NOMO-1 (cell line): Measurements from ENCODE around the gene CCDC127.
"Not testable (repeated sequence)": the region's sequence is repeated elsewhere in the genome, so short reads cannot be mapped to it uniquely, and the experiment has no call there.

Experiments used
- DNase-seq, 2 experiments: peaks; one replicate each; lab custom pipeline; 2025; ENCODE audit not compliant: unreplicated experiment in 2 of 2; lab: John Stamatoyannopoulos, UW

Gene CCDC127

DNA sequence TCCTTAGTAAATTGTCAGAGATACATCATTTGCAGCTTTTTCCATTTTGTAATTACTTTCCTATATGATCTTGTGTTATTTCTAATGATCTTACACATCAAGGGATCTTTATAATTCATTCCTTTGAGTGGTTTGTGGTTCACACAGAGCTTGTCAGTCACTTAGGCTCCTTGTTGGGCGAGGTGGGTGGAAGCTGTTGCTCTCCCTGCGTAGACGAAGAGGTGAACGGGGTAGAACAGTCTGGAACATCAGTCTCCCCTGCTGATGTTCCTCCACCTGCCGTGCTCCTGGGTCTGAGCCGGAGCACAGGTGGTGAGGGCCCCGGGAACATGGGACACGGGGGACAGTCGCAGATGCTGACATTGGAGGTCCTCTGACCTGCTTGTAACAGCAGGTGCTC, 17.6 kb upstream of the CCDC127 start:
- not testable (repeated sequence) for DNase-seq

DNA sequence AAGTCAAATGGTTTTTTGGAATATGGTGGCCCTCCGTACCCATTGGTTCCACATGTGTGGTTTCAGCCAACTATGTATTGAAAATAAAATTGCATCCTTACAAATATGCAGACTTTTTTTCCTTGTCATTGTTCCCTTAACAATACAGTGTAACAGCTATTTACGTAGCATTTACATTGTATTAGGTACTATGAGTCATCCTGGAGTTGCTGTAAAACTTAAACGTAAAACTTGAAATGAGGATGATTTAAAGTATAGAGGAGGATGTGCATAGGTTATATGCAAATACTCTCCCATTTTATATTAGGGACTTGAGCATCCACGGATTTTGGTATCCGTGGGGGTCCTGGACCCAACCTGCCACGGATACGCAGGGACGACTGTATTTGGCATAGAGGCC, 16.5 kb upstream of the CCDC127 start:
- no peak for DNase-seq

DNA sequence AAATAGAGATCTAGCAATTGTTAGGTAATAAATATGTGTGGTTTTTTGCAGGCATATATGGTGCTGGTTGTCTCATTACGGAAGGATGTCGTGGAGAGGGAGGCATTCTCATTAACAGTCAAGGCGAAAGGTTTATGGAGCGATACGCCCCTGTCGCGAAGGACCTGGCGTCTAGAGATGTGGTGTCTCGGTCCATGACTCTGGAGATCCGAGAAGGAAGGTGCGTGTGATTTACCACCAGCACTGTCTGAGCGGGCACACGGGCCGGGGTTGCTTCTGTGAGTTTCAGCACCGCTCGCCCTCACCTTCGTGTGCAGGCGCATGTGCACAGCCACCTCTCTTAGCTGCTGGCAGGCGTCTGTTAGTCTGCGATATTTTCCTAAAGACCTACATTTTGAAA, 15.5 kb upstream of the CCDC127 start:
- DNase-seq: not testable (repeated sequence)

DNA sequence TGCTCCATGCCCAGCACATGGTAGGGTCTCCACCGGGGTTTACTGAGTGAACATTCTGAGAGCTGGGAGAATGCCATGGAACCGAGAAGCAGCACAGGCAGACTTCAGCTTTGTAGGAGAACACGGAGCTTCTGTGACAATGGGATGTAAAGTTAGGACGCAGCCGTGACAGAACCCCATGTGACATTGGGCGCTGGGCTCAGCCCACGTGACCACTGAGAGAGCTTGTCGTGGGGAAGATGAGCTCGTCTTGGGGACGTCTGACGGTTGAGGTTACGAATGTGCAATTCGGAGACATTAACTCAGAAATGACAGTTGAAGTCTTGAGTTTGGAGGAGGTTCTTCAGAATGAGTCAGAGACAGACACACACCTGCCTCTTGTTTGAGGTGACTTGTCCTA, 13.7 kb upstream of the CCDC127 start:
- no peak for DNase-seq

DNA sequence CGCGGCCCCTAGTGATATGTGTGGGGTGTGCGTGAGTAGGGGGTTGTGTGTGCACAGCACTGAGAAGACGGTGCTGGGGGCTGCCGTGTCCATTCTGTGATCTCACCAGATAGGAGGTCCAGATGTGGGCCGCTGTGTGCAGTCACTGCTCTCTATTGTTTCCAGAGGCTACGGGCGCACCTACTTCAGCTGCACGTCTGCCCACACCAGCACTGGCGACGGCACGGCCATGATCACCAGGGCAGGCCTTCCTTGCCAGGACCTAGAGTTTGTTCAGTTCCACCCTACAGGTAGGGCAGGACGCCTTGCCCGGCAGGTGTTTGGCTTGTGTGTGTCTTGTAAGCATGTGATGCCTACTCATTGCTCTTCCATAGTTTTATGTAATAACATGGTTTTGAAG, 12.8 kb upstream of the CCDC127 start:
- DNase-seq: no peak

DNA sequence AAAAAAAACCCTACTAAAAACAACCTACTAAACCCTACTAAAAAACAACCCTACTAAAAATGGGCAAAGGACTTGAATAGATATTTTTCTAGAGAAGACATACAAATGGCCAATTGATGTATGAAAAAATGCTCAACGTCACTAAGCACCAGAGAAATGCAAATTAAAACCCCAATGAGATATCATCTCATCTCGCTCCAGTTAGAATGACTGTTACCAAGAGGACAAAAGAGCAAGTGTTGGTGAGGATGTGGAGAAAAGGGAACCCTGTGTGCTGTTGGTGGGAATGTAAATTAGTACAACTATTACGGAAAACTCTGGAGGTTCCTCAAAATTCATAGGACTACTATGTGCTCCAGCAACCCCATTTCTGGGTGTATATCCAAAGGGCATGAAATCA, 10.9 kb upstream of the CCDC127 start:
- DNase-seq: no peak

DNA sequence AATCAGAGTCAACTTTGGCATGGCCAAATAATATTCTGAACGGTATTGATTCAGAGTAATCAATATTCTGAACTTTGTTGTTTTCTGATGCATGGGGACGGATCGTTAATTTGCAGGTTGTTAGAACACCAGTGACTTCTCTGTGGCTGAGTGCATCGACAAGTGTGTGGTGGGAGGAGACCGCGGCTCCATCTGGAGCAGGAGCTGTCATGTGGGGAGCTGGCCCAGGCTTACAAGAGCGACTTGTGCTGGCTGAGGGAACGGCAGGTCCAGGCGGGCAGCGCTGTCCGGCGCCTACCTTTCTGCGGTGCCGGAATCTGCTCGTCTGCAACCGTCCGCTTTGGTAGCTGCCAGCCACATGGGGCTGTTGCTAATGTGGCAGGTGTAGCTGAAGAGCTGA, 9.4 kb upstream of the CCDC127 start:
- not testable (repeated sequence) for DNase-seq

DNA sequence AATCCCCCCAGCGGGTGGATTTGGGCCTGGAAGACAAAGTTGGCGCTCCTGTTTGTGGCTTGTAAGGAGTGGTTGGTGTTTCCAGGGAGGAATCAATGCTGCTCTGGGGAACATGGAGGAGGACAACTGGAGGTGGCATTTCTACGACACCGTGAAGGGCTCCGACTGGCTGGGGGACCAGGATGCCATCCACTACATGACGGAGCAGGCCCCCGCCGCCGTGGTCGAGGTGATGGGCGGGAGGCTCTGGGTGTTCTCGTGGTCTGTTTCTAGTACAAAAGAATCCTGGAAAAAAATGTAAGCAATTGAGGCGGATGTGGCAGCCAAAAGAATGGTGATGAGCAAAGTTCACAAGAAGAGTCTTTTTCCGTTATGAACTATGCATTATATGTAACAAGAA, 7.4 kb upstream of the CCDC127 start:
- no peak for DNase-seq

DNA sequence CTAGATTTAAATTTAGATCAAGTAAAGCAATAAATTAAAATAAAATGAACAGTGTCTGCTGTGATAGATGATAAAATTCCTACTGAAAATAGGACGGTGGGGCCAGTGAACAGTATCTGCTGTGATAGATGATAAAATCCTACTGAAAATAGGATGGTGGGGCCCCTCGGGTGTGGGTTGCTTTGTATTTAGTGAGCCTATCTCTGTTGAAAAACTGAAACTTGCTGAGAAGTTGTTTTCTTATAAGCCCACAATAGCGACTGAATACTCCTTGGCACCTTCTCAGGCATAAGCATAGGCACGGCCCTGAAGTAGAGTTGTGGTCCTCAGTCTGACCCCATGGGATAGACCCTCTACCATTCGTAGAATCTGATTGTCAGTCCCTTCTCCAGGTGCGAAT, 5.8 kb upstream of the CCDC127 start:
- no peak for DNase-seq

DNA sequence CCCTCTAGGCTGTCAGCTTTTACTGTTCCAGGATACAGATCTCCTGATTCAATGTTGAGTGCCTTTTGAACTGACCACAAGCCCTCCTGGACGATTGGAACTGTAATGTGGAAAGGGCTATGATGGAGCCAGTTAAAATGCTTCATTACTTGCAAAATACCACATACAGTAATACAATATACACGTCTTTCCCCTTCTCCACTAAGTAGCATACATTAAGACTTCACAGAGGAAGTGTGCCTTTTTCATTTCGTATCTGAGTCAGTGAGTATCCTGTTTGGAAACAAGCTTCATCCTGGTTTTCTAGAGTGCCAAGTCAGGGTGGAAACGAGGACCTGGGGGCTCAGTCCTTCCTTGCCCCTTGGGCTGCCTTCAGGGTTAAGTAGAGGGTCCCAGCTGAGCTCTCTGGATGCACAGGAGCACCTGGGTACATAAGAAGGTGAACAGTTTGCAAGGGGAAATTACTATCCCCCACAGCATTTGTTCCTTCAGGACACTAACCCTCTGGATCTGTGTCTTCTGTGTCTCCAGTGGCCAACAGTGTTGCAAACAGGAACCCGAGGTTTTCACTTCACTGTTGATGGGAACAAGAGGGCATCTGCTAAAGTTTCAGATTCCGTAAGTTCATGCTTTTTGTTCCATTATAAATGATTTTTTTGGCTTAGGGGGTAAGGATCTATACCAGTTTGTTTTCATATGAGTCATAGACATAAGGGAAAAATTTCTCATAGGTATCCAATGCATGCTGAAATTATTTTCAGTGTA, 5.2 kb upstream of the CCDC127 start:
- DNase-seq: not testable (repeated sequence)

DNA sequence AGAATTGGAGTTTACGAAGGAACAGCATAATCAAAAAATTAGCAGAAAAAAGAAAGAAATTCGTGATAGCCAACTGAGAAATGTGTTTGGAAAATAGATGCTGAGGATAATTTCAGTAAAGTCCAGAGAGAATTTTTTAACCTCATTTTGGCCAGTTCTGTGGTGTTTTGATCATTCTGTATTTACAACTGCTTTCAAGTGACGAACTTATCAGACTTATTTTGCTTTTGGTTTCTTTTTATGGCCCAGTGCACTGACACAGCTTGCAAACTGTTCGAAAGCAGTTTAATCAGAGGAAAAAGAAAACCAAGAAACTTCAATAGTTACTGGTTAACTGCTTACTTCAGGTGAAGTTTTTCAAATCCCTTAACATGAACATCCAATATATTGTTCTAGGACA, 2.0 kb upstream of the CCDC127 start:
- DNase-seq: no peak

DNA sequence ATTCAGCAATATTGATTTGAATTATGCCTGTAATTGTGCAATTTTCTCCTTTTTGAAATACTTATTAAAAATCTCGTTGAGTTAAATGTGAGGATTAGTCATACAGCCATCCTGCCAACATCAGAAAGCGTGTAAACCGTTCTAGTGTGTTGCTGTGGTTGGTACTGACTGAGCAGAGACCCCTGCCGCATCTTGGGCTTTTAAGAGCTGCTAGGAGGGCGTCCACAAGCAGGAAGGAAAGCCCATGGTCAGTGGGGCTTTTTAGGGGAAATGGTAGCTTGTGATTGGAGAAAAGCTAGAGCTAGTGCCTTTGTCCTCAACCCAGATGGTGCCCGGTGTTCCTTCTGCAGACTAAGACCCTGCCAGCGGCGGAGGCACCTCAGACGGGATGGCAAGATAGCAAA, 1.5 kb upstream of the CCDC127 start:
- DNase-seq: no peak

DNA sequence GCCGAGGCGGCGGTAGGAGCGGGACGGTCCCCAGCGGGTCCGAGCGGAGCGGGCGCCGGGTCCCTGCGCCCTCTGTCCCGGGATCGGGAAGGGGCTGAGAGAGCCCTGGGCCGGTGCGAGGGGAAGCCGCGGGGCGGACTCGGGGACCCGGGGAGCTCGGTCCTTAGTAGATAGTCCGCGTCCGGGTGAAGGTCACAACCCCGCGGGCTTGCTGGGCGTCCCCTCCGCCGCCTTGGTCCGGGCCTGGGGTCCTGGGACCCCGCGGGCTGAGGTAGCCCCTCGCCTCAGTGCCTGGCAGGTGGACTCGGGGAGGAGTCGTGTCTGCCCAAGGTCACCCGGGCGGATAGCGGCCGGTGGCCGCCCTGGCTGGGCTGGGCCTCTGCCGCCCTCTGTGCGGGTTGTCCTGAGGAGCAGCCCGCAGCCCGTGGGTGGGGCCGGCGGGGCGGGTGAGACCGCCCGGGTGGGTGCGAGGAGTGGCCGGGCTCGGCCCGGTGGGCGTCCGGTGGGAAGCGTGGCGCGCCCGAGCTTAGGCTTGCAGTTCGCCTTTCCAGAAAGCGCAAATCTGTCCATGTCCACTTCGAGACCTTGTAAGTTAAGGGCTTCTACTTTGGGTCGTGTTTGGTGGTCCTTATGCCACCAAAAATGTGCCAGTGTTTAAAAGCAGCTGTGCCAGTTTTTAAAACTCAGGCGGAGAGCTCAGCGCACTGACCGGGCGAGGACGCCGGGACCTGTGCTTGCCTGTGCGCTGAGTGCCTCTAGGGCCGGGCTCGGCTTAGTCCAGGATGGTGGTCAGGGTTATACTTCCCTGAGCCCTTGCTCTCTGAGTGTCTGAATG, 721 bp upstream of the CCDC127 start:
- peak; percentile 77 to 79 for DNase-seq

DNA sequence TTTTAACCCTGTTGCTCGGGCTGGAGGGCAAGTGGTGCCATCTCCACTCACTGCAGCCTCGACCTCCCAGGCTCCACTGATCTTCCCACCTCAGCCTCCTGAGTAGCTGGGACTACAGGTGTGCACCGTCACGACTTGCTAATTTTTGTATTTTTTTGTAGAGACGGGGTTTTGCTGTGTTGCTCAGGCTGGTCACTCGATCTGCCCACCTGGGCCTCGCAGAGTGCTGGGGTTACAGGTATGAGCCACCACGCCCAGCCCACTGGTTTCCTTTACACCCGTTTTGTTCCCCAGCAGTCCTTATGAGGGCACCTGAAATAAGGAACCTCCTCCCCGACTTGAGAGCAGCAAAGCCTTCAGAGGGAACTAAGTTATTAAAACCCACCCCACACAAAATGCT, 1.9 kb downstream of the CCDC127 start:
- DNase-seq: not testable (repeated sequence)

DNA sequence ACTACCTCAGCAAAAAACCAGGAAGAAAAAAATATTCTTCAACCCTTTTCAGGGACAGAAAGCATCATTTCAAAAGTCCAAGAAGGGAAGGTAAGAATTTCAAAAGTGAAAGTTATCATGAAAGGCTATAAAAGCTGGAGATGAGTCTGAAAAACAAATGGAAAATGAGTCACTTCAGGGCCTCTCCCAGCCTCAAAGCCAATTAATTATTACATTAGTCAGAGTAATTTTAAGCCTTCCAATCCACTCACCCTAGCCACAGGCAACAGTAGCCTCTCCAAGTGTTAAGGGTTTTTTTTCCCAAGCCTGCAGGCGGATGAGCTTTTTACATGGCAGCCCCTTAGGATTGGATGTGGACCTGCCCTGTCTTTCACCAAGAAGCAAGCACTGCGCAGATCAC, 2.7 kb downstream of the CCDC127 start:
- DNase-seq: not testable (repeated sequence)

DNA sequence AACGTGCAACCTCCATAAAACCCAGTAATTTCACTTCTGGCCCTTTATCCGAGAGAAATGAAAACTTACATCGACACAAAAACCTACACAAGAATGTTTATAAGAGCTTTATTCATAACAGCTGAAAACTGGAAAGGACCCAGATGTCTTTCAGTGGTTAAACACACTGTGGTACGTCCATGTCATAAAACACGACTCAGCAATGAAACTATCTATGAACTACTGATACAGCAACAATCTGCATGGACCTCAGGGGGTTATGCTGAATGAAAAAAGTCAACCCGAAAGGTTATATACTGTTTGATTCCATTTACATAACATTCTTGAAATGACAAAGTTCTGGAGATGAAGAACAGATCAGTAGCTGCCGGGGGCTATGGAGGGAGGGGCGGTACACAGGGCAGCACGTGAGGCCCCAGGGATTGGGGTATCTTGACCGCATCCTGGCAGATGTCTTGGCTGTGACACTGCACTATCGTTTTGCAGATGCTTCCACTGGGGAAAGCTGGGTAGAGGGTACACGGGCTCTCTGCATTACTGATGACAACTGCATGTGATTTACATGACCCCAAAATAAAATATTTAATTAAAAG, 4.1 kb downstream of the CCDC127 start:
- no peak for DNase-seq

DNA sequence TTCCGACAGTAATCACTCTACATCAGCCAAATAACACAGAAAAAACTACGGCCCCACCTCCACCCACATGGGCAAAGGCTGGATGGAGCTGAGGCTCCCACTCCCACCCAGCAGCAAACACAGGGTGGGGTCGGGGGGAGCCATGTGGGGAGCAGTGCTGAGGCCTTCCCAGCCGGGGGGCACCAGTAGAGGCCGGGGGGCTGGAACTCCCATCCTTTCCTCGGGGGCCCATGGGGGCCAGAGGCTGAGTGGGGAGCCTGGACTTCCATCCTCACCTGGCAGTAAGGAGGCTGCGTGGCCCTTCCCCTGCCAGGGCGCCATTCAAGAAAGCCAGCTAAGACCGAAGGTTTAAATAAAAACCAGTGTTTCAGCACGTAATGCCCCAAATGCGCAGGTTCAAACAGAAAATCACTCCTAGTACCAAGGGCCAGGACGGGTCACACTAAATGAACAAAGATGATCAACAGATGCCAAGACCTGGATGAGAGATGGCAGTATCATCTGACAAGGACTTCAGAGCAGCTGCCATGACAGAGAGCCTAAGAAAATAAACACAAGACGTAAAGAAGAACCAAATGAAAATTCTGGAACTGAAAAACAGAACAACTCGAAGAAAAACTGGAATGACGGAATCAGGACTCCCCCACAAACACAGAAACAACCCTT, 9.4 kb downstream of the CCDC127 start:
- no peak for DNase-seq

DNA sequence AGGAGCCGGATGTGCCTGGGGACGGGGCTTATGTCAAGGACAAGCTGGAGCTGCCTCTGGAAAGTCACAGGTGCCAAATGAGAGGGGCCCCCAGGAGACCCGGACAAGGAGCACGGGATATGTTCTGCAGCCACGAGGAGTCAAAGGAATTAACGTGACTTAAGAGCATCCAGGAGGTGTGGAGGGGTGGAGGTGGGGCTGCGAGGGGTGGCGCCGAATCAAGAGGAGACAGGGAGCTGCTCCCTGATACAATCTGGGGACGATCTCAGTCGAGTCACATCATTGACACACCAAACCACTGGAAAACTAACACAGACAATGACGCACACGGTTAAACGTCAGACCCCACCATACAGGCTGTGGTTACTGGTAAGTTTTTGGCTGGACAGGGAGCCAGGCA, 10.4 kb downstream of the CCDC127 start:
- no peak for DNase-seq

DNA sequence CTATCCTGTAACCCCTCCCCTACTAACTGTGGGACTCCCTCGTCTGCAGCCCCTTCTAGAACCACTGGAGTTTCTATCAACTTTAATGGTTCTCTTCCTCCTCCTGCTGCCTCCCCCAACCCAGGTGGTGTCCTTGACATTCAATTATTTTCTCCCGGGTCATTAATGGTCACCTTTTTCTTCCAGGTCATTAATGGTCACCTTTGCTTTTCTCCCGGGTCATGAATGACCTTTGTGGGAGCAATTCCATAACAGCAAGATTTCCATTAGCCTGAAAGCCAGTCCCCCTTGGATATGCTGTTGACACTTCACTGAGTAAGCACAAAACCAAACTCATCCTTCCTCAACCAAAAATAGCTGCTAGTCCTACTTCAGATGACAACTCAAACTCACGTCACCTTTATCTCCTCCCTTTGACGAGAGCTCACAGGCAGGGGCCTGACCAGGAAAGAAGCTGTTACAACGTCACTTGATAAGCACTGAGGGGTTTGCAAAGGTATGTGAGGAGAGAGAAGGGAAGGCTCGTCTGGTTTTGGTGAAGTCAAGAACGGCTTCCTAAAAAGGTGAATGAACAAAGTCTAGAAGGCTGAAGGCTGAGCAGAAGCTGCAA, 10.9 kb downstream of the CCDC127 start:
- no peak for DNase-seq

DNA sequence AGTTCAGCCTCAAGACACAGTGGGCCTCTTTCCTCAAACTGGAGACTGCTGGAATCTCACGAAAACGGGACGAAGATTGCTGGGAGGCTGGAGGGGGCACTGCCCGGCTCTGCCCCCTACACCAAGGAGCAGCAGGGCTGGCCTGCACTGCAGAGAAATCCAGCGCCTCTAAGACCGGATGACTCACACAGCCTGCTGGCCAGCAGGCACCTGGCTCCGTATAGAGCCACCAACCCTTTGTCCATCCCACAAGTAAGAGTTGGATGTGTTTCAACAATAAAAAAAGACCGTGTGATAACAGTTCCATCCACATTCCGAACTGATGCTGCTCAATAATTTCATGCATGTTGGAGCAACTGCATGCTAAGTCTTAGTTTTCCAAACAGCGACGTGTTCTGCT, 11.5 kb downstream of the CCDC127 start:
- no peak for DNase-seq
